GM18526 (cell line): ENCODE results near the gene MFSD2A.

Source experiments
- POLR2A ChIP-seq: IDR thresholded peaks from 3 replicates; pipeline ENCODE4 v1.6.1; 2011; ENCODE audit not compliant: insufficient read length; ENCODE audit errors: extremely low read depth

The MFSD2A gene

DNA sequence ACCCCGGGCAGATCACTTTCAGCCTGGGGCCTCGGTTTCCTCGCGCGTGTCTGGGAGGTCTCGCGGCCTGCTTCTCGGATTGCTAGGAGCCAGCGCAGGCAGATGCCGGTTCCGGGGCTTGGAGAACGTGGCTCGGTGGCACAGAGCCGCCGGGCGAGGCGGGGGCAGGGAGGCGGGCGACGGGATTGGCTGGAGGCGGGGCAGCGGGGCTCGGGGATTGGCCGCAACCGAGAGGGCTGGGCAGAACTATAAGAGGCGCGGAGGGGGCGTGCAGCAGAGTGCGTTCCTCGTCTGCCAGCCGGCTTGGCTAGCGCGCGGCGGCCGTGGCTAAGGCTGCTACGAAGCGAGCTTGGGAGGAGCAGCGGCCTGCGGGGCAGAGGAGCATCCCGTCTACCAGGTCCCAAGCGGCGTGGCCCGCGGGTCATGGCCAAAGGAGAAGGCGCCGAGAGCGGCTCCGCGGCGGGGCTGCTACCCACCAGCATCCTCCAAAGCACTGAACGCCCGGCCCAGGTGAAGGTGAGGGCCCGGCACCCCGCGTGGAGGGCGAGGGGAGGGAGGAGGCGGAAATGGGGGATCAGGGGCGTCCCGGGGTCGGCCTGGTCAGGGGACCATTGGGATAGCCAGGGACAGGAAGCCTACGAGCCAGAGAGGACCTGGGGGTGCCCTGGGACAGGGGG is at the start of gene MFSD2A:
MFSD2A (plus strand) TSS at position 276 of the 677 bp plus-strand sequence; CDS start at position 424, 148 bp downstream.
- peak; percentile 95 for TF ChIP-seq POLR2A

DNA sequence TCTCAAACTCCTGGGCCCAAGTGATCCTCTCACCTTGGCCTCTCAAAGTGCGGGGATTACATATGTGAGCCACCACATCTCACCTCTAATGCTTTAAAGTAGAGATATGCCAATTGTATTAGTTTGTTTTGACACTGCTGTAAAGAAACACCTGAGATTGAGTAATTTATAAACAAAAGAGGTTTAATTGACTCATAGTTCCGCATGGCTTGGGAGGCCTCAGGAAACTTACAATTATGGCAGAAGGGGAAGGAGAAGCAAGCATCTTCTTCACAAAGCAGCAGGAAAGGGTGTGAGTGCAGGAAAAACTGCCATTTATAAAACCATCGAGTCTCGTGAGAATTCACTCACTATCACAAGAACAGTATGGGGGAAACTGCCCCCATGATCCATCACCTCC is 49.8 kb upstream of the MFSD2A start:
- no peak for TF ChIP-seq POLR2A

DNA sequence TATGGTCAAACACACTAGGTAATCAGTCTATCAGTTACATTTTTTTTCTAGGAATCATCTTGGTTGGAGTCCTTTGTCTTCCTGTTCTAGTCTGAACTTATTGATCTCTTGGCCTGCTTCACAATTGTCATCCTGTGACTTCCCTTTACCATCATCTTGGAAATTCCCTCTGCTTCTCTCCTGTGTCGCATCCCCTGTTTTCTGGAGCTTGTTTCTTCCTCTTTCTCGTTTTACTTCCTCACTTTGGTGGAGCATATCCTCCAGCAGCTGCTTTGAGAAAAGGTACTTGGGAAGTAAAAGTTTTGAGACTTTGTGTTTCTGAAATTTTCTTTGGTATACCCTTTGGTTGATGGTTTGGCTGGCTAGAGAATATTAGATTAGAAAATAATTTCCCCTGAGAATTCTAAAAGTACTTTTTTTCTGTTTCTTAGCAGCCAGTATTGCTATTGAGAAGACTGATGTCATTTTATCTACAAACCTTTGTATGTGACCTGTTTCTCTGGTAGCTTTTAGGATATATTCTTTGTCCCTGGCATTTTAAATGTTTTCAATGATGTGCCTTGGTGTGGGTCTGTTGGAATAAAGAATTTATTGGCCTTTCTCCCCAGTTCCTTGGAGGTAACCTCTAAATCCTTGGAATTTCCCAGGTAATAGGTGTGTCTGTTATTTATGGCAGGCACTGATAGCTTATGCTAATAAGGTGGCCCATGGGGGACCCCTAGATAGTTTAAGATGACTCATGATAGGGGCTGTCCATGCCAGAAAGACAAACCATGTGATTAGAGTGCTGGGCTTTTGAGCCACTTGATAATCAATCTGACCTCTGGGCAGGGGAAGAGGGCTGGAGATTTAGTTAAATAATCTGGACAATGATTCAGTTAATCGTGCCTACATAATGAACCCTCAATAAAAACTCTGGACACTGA is 47.2 kb upstream of the MFSD2A start:
- no peak for TF ChIP-seq POLR2A

DNA sequence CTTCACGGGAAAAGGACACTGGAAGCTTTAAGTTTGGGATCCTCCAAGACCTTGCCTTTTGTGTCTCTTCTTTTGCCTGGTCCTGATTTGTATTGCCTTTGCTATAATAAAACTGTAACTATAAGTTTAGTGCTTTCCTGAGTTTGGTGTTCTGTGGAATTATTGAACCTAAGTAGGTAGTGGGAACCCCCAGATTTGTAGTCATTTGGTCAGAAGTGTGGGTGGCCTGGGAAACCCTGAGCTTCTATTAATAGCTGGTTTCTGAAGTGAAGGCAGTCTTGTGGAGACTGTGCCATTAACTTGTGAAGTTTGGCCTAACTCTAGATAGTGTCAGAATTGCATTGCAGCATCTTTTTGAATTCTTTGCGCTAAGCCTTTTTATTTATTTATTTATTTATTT is 46.4 kb upstream of the MFSD2A start:
- no peak for TF ChIP-seq POLR2A

DNA sequence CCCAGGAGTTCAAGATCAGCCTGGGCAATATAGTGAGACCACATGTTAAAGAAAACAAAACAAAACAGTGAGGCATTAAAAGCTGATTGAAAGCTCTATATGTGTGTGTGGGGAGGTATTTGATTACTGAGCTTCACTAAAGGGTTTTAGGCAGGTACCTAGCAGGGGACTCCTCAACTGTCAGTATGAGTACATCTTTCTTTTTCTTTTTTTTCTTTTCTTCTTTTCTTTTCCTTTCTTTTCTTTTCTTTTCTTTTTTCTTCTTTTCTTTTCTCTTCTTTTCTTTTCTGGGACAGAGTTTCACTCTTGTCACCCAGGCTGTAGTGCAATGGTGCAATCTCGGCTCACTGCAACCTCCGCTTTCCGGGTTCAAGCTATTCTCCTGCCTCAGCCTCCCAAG is 44.7 kb upstream of the MFSD2A start:
- no peak for TF ChIP-seq POLR2A

DNA sequence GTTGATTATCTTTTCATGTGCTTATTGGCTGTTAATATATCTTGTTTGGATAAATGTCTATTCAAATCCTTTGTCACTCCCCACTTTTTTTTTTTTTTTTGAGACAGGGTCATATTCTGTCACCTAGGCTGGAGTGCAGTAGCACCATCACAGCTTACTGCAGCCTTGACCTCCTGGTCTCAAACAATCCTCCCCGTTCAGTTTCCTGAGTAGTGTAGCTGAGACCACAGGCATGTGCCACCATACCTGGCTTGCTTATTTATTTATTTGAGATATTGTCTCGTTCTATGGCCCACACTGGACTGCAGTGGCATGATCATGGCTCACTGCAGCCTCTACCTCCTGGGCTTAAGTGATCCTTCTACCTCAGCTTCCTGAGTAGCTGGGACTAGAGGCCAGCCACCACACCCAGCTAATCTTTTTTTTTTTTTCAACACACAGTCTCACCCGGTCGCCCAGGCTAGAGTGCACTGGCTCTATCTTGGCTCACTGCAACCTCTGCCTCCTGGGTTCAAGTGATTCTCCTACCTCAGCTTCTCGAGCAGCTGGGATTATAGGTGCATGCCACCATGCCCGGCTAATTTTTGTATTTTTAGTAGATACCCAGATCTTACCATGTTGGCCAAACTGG is 39.3 kb upstream of the MFSD2A start:
- no peak for TF ChIP-seq POLR2A

DNA sequence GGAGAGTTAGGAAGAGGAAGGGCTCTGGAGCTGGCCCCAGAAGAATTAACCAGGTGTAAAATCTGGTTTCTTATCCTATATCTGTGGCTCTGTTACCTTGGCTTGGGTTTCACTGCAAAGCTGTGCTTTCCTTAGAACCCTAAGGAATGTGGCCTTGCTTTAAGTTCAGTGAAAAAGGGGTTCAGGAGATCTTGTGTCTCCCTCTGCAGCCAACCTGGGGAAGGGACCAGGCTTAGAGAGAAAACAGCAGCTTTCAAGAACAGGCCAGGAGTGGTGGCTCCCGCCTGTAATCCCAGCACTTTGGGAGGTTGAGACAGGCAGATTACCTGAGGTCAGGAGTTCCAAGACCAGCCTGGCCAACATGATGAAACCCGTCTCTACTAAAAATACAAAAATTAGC is 37.1 kb upstream of the MFSD2A start:
- no peak for TF ChIP-seq POLR2A

DNA sequence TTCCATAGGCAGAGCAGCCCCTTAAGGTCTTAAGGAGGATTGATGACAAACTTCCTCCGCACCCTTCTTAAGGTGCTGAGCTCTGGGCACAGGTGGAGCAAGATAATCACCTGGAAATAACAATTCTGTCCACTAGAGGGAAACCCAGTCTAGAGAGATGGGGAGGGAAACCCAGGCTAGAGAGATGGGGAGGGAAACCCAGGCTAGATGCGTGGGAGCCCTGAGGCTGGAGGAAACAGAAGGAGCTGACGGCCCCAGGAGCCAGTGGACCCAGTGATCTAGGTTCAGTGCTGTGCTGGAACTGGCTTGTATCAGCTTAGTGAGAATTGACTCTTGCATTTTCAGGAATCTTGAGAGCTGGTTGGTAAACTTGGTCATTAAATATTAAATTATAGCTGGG is 35.4 kb upstream of the MFSD2A start:
- TF ChIP-seq POLR2A = no peak

DNA sequence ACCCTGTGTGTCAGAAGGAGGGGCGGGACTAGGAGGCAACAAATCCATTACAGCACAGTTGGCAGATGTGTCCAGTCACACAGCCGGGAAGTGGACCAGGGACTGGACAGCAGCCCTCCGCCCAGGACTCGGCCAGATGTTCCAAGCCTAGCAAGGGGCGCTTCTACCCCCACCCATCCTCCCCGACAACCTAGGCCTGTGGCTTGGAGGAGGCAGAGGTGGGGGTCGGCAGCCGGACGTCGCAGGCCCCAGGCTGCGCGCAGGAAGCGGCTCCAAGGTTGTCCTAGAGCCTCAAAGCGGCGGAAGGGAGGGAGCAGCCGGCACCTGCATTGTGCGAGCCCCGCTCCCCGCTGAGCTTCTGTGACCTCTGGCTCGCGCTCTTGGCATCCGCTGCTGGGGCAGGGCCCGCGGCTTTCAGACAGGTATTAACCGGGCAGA is 32.7 kb upstream of the MFSD2A start:
- TF ChIP-seq POLR2A = no peak

DNA sequence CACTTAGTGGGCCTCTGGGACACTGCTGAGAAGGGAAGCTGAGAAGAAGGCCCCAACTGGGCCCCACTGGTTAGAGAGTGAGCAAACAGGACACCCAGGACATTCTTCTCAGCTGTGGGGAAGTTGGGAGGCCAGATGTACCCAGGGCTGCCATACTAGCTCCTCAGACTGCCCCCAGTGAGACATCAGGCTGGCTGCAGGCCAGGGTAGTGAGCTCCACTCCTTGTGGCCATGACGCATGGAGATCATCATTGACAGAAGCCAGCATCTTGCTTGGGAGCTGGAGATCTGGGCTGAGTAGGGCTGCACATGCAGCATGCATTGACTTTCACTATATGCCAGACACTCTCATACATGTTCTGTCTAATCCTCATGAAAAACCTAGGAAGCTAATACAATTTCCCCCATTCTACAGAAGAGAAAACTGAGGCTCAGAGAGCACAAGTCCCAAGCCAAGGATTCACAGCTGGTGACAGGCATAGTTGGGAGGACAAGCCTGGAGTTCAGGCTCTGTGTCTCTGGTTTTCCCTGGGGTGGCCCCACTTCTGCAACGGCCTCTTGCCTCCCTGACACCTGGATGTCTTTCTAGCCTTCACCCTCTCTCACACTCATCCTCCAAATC is 29.1 kb upstream of the MFSD2A start:
- no peak for TF ChIP-seq POLR2A

DNA sequence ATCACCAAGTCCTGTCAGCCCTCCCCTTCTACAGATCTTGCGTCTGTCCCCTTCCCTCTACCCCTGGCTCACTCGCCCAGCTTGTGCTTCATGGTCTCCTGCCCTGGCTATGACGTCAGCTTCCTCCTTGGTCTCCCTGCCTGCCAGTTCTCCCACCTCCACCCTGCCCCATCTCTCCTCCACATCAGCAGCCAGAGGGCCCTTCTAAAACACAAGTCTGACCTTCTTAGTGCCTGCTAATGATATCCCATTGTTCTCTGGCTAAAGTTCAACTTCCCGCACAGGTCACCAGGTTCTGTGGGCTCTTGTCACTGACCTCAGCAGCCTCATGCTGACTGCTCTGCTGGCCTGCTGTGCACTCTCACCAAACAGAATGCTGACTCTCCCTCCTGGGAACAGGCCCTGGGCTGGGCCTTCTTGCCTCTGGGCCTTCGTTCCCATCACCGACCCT is 28.6 kb upstream of the MFSD2A start:
- TF ChIP-seq POLR2A = no peak

DNA sequence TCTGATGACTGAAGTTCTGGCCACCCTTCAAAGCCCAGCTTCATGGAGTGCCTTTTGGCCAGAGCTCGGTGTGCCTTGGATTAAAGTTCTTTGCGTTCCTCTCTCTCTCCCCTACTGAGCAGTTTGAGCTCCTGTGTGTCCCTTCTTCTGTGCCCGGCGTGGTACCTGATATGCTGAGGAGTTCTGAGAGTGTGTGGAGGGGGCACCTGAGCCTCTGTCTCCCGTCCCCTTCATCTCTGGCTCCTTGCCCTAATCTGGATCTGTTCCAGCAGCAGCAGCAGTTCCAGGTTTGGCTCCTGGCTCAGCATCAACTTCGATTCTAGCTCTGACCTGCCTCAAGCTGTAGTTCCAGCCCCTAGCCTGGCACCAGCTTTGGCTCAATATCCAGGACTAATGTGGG is 28.1 kb upstream of the MFSD2A start:
- TF ChIP-seq POLR2A = no peak

DNA sequence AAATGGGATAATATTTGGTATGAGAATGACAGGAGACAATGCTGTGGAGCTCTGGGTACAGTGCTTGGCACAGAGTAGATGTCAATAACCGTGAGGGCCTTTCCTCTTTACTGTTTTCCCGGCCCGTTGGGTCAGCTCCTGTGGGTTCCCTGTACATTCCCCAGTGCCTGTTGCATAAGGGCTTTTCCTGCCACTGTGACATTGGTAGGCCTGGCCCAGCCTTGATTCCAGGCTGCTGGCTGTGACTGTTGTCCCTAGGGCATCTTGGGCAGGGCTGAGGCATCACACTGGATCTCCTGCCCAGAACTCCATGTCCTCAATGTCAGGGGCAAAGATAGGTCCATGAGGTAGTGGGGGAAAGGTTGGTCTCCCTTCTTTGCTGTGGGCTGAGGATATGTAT is 27.4 kb upstream of the MFSD2A start:
- no peak for TF ChIP-seq POLR2A

DNA sequence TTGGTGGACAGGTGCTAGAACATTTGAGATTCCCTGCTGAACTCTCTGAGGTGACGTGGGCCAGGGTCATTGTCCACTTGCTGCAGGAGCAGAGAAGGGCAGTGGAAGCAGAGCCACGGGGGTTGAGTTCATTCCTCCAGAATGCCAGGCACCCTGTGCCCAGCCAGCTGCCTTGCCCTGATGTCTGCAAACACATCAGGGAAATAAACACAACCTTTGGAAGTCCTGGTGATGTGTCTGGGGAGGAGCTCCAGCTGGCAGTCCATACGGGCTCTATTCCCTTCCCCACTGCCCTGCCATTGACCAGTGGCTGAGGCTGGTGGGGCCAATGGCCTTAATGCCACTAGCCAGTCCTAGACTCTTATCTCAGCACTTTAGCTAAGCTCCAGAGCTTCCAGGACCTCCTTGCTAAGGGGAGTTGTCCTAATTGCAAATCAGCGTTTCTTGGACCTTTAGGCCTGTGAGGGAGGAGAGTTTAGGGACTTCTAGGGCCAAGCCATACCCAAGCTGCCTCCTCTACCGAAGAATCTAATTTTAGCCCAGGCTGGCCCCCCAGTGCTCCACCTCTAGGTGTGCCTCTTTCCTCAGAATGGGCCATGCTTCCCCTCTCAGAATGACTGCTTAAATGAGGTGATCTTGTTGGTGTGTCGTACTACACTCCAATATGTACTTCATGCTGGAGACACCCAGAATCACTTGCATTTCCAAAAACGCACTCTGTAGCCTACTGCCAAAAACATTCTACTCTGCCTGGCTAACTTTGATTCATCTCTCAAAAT is 25.9 kb upstream of the MFSD2A start:
- no peak for TF ChIP-seq POLR2A

DNA sequence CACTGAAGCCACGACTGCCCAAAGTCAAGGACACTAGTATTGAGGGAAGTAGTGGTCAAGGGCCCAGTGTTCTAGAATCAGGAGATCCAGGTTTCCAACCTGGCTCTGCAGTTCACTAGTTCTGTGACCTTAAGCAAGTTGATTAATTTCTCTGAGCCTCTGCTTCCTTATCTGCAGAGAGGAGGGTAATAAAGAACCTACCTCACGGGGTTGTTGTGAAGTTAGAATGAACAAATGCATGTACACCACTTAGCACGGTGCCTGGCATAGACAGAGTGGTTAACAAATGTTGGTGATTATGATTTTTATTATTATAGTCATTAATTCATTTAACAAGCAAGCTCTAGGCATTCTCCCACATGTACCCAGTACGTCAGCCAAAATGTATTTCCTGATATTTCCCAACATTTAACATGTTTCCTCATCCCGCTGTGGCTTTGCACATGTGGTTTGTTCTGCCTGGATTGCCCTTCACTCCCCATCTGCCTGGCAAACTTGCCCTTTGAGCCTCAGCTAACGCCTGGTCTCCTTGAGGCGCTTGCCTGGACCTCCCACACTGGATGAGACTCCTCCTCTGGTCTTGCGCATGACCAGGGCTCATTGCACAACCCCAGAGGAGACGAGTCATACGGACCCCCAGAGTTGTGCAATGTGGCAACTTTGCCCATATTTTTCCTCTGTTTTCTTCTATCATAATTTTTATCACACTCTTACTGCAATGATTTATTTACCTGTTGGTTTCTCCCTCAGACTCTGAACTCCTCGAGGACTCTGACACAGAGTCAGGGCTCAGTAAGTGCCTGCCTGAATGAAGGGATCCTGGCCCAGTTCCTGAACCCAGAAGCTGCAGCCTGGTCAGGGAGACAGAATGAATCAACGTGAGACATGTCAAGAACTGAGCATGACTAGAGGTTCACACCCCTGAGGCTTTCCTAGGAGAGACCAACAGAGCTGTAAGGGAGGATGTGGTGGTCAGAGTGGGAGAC is 20.7 kb upstream of the MFSD2A start:
- no peak for TF ChIP-seq POLR2A
